ENCODE results near the gene ABHD16B. TPM values are rescaled to one million over a fixed set of nuclear protein-coding genes. Genes with fewer than 3 reads are reported as not detected.

The ABHD16B gene
- total and polyA plus RNA-seq, 2 of the 13 experiments (the other 11 are each of a cell fraction or from before 2014, with no cell fraction given) = not detected

DNA sequence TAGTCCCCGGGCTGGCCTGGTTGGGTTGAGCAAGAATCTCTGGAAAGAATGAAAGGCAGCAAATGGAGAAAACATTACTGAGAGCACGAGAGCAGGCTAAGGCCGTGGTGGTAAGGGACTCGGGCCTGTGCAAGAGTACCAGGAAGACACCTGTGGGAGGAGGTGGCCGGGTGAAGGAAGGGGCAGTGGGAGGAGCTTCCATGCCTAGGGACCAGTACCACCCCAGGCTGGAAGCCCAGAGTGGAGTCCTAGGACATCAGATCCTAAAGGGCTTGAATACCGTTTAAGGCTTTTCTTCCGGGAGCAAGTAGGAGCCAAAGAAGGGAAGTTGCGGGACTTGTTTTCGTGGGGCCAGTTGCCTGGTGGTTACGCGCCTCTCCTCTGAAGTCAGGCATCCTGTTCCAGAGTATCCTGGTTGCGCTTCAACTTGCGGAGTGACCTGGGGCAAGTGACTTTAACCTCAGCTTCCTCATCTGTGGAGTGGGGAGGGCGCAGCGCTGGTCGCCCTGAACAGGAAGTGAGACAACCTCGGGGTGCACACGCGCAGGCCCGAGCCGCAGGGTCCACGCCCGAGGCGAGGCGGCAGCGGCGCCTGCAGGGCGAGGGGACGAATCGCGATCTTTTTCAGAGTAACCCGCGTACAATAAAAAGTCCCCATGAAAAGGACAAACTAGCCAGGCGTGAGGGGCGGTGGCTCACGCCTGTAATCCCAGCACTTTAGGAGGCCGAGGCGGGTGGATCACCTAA is 2.7 kb downstream of the ABHD16B start (continued):
- TF ChIP-seq NFYC (CRISPR knock-in tag; IDR thresholded peaks at IDR 0.05) = peak; percentile 41; the same call in 1 of the 2 replicates
- no peak; the same call in 1 of the 2 replicates for TF ChIP-seq ZMAT3 (CRISPR knock-in tag; conservative IDR thresholded peaks at IDR 0.05)
- TF ChIP-seq GATAD1 (CRISPR knock-in tag; IDR thresholded peaks at IDR 0.05) = peak; percentile 93
- TF ChIP-seq HOXA9 (CRISPR knock-in tag; IDR thresholded peaks at IDR 0.05; ENCODE audit: borderline replicate concordance) = no peak
- no peak for TF ChIP-seq HOXD1 (CRISPR knock-in tag; IDR thresholded peaks at IDR 0.05)
- TF ChIP-seq SALL1 (CRISPR knock-in tag; IDR thresholded peaks at IDR 0.05) = peak; percentile 91
- peak; percentile 87; the same call in 1 of the 2 replicates for TF ChIP-seq ZNF337 (CRISPR knock-in tag; IDR thresholded peaks at IDR 0.05; ENCODE audit: borderline replicate concordance, low read depth)
- TF ChIP-seq LCORL (IDR thresholded peaks at IDR 0.05) = peak; percentile 44; the same call in 1 of the 2 replicates
- TF ChIP-seq LCORL (CRISPR knock-in tag; IDR thresholded peaks at IDR 0.05) = peak; percentile 92
- no peak for TF ChIP-seq ZSCAN20 (CRISPR knock-in tag; IDR thresholded peaks at IDR 0.05; ENCODE audit: borderline replicate concordance)
- 0 out of 2 replicates have a peak, but pooled peaks have one; percentile 37 for TF ChIP-seq RCOR2 (CRISPR knock-in tag; IDR thresholded peaks at IDR 0.05)
- no peak; the same call in 1 of the 2 replicates for TF ChIP-seq ZNF33A (CRISPR knock-in tag; IDR thresholded peaks at IDR 0.05; ENCODE audit: borderline replicate concordance)
- TF ChIP-seq HIC2 (CRISPR knock-in tag; IDR thresholded peaks at IDR 0.05; ENCODE audit: low read depth) = 0 out of 2 replicates have a peak, but pooled peaks have one; percentile 68
- TF ChIP-seq STAT5B (CRISPR knock-in tag; IDR thresholded peaks at IDR 0.05) = no peak
- no peak for TF ChIP-seq SP140L (CRISPR knock-in tag; IDR thresholded peaks at IDR 0.05; ENCODE audit: borderline replicate concordance)
- TF ChIP-seq ZNF12 (CRISPR knock-in tag; IDR thresholded peaks at IDR 0.05) = peak; percentile 71
- peak; percentile 86 for TF ChIP-seq TAF15 (IDR thresholded peaks at IDR 0.05; ENCODE audit: low read depth, low read length, poor library complexity, severe bottlenecking)
- TF ChIP-seq TIGD3 (CRISPR knock-in tag; IDR thresholded peaks at IDR 0.05; ENCODE audit: borderline replicate concordance) = 0 out of 2 replicates have a peak, but pooled peaks have one; percentile 59
- no peak for TF ChIP-seq ZSCAN9 (CRISPR knock-in tag; IDR thresholded peaks at IDR 0.05; ENCODE audit: borderline replicate concordance)
- peak; percentile 21; the same call in 1 of the 2 replicates for TF ChIP-seq ZNF75D (CRISPR knock-in tag; IDR thresholded peaks at IDR 0.05; ENCODE audit: borderline replicate concordance)
- peak; percentile 31; the same call in 1 of the 2 replicates for TF ChIP-seq ZKSCAN5 (CRISPR knock-in tag; IDR thresholded peaks at IDR 0.05)
- TF ChIP-seq, protein P1, sequence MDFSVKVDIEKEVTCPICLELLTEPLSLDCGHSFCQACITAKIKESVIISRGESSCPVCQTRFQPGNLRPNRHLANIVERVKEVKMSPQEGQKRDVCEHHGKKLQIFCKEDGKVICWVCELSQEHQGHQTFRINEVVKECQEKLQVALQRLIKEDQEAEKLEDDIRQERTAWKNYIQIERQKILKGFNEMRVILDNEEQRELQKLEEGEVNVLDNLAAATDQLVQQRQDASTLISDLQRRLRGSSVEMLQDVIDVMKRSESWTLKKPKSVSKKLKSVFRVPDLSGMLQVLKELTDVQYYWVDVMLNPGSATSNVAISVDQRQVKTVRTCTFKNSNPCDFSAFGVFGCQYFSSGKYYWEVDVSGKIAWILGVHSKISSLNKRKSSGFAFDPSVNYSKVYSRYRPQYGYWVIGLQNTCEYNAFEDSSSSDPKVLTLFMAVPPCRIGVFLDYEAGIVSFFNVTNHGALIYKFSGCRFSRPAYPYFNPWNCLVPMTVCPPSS (IDR thresholded peaks at IDR 0.05) = no peak
- TF ChIP-seq CAMTA2 (CRISPR knock-in tag; IDR thresholded peaks at IDR 0.05; ENCODE audit: borderline replicate concordance) = 0 out of 2 replicates have a peak, but pooled peaks have one; percentile 26

Measured in HepG2 (cell line).